ENCODE data around the gene MLLT1.
A peak's percentile ranks its signal among the peaks of the same experiment; 100 is the strongest.
"Not testable (repeated sequence)": the region's sequence is repeated elsewhere in the genome, so short reads cannot be mapped to it uniquely, and the experiment has no call there.

The MLLT1 gene, protein sequence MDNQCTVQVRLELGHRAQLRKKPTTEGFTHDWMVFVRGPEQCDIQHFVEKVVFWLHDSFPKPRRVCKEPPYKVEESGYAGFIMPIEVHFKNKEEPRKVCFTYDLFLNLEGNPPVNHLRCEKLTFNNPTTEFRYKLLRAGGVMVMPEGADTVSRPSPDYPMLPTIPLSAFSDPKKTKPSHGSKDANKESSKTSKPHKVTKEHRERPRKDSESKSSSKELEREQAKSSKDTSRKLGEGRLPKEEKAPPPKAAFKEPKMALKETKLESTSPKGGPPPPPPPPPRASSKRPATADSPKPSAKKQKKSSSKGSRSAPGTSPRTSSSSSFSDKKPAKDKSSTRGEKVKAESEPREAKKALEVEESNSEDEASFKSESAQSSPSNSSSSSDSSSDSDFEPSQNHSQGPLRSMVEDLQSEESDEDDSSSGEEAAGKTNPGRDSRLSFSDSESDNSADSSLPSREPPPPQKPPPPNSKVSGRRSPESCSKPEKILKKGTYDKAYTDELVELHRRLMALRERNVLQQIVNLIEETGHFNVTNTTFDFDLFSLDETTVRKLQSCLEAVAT

DNA sequence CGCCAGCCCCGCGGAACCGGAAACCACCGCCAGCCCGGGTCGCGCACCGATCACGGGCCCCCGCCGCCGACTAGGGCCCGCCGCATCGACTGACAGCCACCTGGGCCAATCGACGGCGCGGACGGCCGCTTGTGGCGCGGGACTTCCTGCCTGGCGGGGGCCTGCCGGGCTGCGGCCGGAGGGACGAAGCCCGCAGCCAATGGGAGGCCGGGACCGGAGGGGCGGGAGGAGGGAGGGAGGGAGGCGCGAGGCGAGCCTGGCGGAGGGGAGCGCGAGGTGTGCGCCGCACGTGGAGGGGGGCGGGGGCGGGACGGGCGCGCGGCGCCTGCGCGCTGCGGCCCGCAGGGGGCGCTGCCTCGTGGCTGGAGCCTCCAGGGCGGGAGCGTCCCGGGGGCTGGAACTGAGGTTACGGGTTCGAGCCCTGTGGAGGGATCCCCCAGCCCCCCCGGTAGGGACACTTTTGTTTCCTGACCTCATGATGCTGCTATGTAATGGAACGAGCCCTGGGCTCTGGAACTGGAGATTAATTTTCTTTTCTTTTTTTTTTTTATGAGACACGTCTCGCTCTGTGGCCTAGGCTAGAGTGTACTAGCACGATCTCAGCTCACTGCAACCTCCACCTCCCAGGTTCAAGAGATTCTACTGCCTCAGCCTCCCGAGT, at the start of gene MLLT1:
TSS of gene MLLT1 (minus strand) at position 45 of the 661 bp plus-strand sequence. CDS start 191 bp downstream, outside the sequence.
- peak within 1 kb of the TSS; percentile 98 for H3K4me3 ChIP-seq (ENCODE audit: low read length)
- no peak for TF ChIP-seq ZNF274 (IDR thresholded peaks at IDR 0.05; ENCODE audit: low read depth, low read length)

DNA sequence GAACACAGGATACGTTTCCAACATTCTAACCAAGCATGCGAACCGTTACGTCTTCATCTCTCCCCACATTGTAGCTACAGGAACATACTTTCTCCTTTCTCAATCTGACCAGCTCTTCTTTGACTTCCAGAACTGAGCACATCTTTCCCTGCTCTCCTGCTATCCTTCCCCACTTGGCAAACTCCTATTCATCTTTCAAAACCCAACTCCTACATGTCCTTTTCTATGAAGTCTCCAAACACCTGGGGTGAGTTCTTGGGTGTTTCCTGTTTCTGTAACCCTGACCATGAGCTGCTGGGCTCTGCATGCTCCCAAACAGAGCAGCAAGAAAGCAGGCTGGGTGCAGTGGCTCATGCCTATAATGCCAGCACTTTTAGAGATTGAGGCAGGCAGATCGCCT, 47.0 kb upstream of the MLLT1 start:
- H3K4me3 ChIP-seq (ENCODE audit: low read length): no peak overlapping the region
- TF ChIP-seq ZNF274 (IDR thresholded peaks at IDR 0.05; ENCODE audit: low read depth, low read length): no peak

DNA sequence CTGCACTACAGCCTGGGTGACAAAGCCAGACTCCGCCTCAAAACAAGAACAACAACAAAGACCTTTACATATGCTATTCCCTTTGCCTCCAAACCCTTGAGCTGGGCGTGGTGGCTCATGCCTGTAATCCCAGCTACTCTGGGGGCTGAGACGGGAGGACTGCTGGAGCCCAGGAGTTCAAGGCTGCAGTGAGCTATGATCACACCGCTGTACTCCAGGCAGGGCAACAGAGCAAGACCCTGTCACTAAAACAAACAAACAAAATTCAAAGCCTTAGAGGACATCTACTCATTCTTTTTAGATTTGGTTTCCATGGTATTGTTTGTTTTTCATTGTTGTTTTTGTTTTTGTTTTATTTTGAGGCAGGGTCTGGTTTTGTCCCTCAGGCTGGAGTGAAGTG, 45.8 kb upstream of the MLLT1 start:
- no peak overlapping the region for H3K4me3 ChIP-seq (ENCODE audit: low read length)
- no peak for TF ChIP-seq ZNF274 (IDR thresholded peaks at IDR 0.05; ENCODE audit: low read depth, low read length)

- H3K4me3 ChIP-seq (ENCODE audit: low read length): no peak overlapping the region
- TF ChIP-seq ZNF274 (IDR thresholded peaks at IDR 0.05; ENCODE audit: low read depth, low read length): no peak
These were observed 45.0 kb upstream of the MLLT1 start for GRCh38 chr19:6324757-6325156.

GRCh38 chr19:6322284-6322683, 42.5 kb upstream of the MLLT1 start:
- no peak overlapping the region for H3K4me3 ChIP-seq (ENCODE audit: low read length)
- TF ChIP-seq ZNF274 (IDR thresholded peaks at IDR 0.05; ENCODE audit: low read depth, low read length): no peak

- no peak for TF ChIP-seq ZNF274 (IDR thresholded peaks at IDR 0.05; ENCODE audit: low read depth, low read length)
These were observed 39.6 kb upstream of the MLLT1 start for GRCh38 chr19:6319376-6319775.

GRCh38 chr19:6318772-6319171, 39.0 kb upstream of the MLLT1 start:
- no peak overlapping the region for H3K4me3 ChIP-seq (ENCODE audit: low read length)
- no peak for TF ChIP-seq ZNF274 (IDR thresholded peaks at IDR 0.05; ENCODE audit: low read depth, low read length)

More at GRCh38 chr19:6319376-6319775, 39.6 kb upstream of the MLLT1 start:
- no peak overlapping the region for H3K4me3 ChIP-seq (ENCODE audit: low read length)

DNA sequence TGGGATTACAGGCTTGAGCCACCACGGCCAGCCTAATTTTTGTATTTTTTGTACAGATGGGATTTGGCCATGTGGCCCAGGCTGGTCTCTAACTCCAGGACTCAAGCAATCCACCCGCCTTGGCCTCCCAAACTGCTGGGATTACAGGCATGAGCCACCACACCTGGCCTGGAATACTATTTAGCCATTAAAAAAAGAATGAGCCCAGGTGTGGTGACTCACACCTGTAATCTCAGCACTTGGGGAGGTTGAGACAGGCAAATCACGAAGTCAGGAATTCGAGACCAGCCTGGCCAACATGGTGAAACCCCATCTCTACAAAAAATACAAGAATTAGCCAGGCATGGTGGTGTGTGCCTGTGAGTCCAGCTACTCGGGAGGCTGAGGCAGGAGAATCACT, 35.9 kb upstream of the MLLT1 start:
- not testable (repeated sequence) for H3K4me3 ChIP-seq (ENCODE audit: low read length)

DNA sequence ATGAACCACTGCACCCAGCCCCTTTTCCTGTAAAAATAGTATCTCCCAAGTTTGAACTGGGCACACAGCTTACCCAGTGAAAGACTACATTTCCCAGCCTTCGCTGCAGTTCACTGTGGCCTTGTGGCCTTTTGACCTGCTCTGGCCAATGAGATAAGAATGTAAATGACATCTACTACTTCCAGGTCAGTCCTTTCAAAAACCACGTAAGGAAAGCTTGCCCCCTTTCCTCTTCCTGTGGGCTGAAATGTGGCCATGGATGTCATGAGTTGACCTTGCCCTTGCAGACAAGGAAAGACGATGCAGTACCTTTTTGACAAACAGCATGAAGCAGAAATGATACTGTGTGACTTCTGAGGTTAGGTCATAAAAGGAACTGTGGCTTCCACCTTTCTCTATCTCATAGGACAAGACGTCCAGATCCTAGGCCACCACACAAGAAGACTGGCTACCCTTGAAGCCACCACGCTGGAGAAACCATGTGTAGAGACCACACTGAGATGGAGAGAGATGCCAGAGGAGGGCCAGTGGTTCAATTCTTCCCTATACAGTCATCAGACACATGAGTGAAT, 33.7 kb upstream of the MLLT1 start:
- no peak overlapping the region for H3K4me3 ChIP-seq (ENCODE audit: low read length)
- no peak for TF ChIP-seq ZNF274 (IDR thresholded peaks at IDR 0.05; ENCODE audit: low read depth, low read length)

DNA sequence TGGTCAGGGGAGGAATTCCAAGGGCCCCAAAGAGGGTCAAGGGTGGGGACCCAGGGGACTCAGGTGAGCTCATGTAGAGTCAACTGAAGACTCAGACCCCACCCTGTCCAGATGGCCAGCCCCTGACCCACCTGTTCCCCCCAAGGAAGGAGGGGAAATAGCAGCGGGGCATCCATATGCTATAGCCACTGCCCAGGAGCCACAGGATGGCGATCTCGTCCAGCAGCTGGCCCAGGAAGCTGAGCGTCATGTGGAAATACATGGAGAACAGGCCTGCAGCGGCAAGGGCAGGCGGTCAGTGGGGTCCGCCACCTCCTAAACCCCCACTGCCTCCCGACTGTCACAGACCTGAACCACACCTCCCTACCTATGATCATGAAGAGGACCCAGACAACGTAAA, 32.2 kb upstream of the MLLT1 start:
- H3K4me3 ChIP-seq (ENCODE audit: low read length): no peak overlapping the region
- TF ChIP-seq ZNF274 (IDR thresholded peaks at IDR 0.05; ENCODE audit: low read depth, low read length): no peak

DNA sequence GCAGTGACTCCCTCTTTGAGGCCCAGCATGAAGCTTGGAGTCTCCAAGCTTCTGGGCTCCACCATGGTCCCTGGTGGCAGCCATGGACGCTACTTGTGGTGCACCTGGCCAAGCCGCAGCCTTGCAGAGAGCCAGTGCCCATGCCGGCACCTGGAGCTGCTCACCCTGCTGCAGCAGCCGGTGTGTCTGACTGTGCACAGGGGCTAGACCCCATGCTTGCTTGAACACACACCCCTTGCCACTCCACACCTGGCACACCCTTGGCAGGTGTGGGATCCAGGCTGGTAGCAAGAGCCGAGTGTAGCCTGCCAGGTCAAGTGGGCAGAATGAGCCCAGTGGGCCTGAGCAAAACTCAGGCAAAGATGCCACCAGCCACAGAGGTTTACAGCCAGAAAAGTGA, 18.6 kb upstream of the MLLT1 start:
- no peak for TF ChIP-seq ZNF274 (IDR thresholded peaks at IDR 0.05; ENCODE audit: low read depth, low read length)
- no peak overlapping the region for H3K4me3 ChIP-seq (ENCODE audit: low read length)

DNA sequence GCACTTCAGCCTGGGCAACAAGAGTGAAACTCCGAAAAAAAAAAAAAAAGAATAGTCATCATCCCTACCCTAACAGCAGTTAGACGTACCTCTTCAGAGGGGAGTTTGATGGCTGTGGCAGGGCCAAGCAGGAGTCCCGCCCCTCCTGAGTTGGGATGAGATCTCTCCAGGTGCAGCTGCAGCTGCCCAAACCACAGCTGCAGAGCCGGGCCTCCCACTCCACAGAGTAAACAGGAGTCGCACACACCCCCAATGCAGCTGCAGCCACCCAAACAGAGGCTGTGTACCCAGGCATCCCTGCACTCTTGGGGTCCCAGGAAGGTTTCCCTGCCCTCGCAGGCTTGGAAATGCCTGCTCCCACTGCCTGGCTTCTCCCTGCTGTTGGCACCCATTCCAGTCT, 17.4 kb upstream of the MLLT1 start:
- no peak for TF ChIP-seq ZNF274 (IDR thresholded peaks at IDR 0.05; ENCODE audit: low read depth, low read length)

GRCh38 chr19:6292006-6292405, 12.2 kb upstream of the MLLT1 start:
- no peak for TF ChIP-seq ZNF274 (IDR thresholded peaks at IDR 0.05; ENCODE audit: low read depth, low read length)
- H3K4me3 ChIP-seq (ENCODE audit: low read length): no peak overlapping the region

More for the DNA sequence above, 17.4 kb upstream of the MLLT1 start:
- no peak overlapping the region for H3K4me3 ChIP-seq (ENCODE audit: low read length)

- TF ChIP-seq ZNF274 (IDR thresholded peaks at IDR 0.05; ENCODE audit: low read depth, low read length): no peak
- H3K4me3 ChIP-seq (ENCODE audit: low read length): no peak overlapping the region
These were observed 9.0 kb upstream of the MLLT1 start for GRCh38 chr19:6288737-6289136.
